C4-2B (cell line): Measurements from ENCODE around the gene SVOPL.

Source experiments
- H3K27ac ChIP-seq: fragments of 450-650 bp; 2 replicates; pipeline ENCODE4 v1.5.1; 2017
- CTCF ChIP-seq: fragments of 450-650 bp; conservative IDR thresholded peaks from 2 replicates; pipeline ENCODE4 v1.5.1; 2017; ENCODE audit warnings: mild to moderate bottlenecking
- ZFX ChIP-seq: fragments of 450-650 bp; IDR thresholded peaks from 2 replicates; pipeline ENCODE4 v1.6.1; 2017

SVOPL gene

GRCh38 chr7:138632384-138632783 is 68.8 kb downstream of the SVOPL start:
- TF ChIP-seq ZFX: no peak
- TF ChIP-seq CTCF: no peak
- no peak overlapping the region for H3K27ac ChIP-seq

GRCh38 chr7:138630059-138630610 is 71.0 kb downstream of the SVOPL start:
- no peak for TF ChIP-seq CTCF
- no peak for TF ChIP-seq ZFX
- no peak overlapping the region for H3K27ac ChIP-seq

GRCh38 chr7:138627361-138627760 is 73.8 kb downstream of the SVOPL start:
- no peak for TF ChIP-seq CTCF
- TF ChIP-seq ZFX: no peak
- no peak overlapping the region for H3K27ac ChIP-seq

GRCh38 chr7:138626846-138627245 is 74.3 kb downstream of the SVOPL start:
- H3K27ac ChIP-seq: no peak overlapping the region
- TF ChIP-seq ZFX (no peak), CTCF (no peak)

- no peak overlapping the region for H3K27ac ChIP-seq
- no peak for TF ChIP-seq ZFX
- TF ChIP-seq CTCF: no peak
Observed at GRCh38 chr7:138625849-138626230, 75.3 kb downstream of the SVOPL start.

GRCh38 chr7:138625084-138625848 is 75.9 kb downstream of the SVOPL start:
- no peak for TF ChIP-seq CTCF
- TF ChIP-seq ZFX: no peak
- no peak overlapping the region for H3K27ac ChIP-seq

DNA sequence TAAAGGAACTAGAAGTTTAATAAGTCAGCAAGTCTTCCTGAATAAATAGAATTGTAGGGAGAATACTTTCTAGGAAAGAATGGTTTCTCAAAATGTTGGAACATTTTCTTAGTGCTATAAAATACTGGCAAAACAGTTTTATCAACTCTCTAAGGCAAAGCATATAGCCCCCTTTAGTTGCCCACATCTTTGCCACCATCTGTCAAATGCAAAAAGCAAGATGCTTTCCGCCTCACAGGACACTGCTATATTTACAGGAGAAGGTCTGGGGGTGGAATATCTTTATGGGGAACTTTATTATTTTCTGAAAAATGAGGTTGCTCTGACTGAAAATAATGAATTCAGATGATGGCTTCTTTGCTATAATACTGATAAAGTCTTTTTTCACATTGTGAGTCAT is 78.3 kb downstream of the SVOPL start:
- no peak overlapping the region for H3K27ac ChIP-seq
- TF ChIP-seq ZFX: no peak
- TF ChIP-seq CTCF: no peak
